SK-N-SH (cell line): ENCODE measurements around the gene SLC46A2. TPM values are rescaled to one million over a fixed set of nuclear protein-coding genes. Genes with fewer than 3 reads are reported as not detected.

ENCODE experiments used
- CTCF ChIA-PET: fragments of 300-600, 350-600 bp; formaldehyde crosslinking; extraction: SDS; loops from one replicate; lab custom pipeline; 2021; lab: Yijun Ruan, JAX
- POLR2A ChIA-PET: fragments of 350-600 bp; sonication (Branson Sonifier 250); formaldehyde crosslinking; extraction: SDS; loops from one replicate; lab custom pipeline; 2020; ENCODE audit warnings: antibody characterized with exemption, inconsistent platforms; lab: Yijun Ruan, JAX
- DNase-seq: peaks from one replicate; pipeline ENCODE4 v3.0.0; 2012
- H2AFZ ChIP-seq: fragments of 200-600 bp; sonication (generic); 2 replicates; pipeline ENCODE4 v1.8.1; 2016; ENCODE audit warnings: antibody characterized with exemption, mild to moderate bottlenecking, low read depth
- H3F3A ChIP-seq: fragments of 200-600 bp; sonication (generic); replicated peaks from 2 replicates; pipeline ENCODE3; 2016; ENCODE audit warnings: antibody characterized with exemption, mild to moderate bottlenecking; ENCODE audit not compliant: insufficient read depth
- H3K27ac ChIP-seq, 2 experiments: fragments of 200-500 bp in 1 of 2; fragments of 200-600 bp in 1 of 2; sonication (Bioruptor generic) in 1 of 2; sonication (generic), shearing (Covaris generic) in 1 of 2; 2 replicates each; pipeline versions ENCODE4 v1.5.1 to v1.6.1; 2014 to 2016; ENCODE audit warnings: low read depth in 2 of 2, inconsistent platforms in 1 of 2, low read length in 1 of 2, mild to moderate bottlenecking in 1 of 2, mixed read lengths in 1 of 2
- H3K27me3 ChIP-seq: fragments of 200-600 bp; sonication (generic), shearing (Covaris generic); 2 replicates; pipeline ENCODE4 v1.6.1; 2016; ENCODE audit warnings: mixed run types; ENCODE audit not compliant: insufficient read depth
- H3K36me3 ChIP-seq, 2 experiments: fragments of 200-500 bp in 1 of 2; fragments of 200-600 bp in 1 of 2; sonication (Bioruptor generic) in 1 of 2; sonication (generic) in 1 of 2; replicated peaks in 1 of 2; 2 replicates each; pipeline versions ENCODE3 to v1.5.1; 2014 to 2016; ENCODE audit warnings: low read length in 1 of 2, mild to moderate bottlenecking in 1 of 2; ENCODE audit not compliant: insufficient read depth in 2 of 2, control insufficient read depth in 1 of 2
- H3K4me1 ChIP-seq, 2 experiments: fragments of 200-500 bp in 1 of 2; fragments of 200-600 bp in 1 of 2; sonication (Bioruptor generic) in 1 of 2; sonication (generic), shearing (Covaris generic) in 1 of 2; 2 replicates each; pipeline versions ENCODE4 v1.5.1 to v1.6.1; 2014 to 2016; ENCODE audit warnings: low read depth in 1 of 2, low read length in 1 of 2, mixed run types in 1 of 2; ENCODE audit not compliant: insufficient read depth in 2 of 2, control insufficient read depth in 1 of 2
- H3K4me2 ChIP-seq: fragments of 200-600 bp; sonication (generic), shearing (Covaris generic); 2 replicates; pipeline ENCODE4 v1.6.1; 2017; ENCODE audit warnings: mixed run types
- H3K4me3 ChIP-seq, 2 experiments: fragments of 200-500 bp in 1 of 2; fragments of 200-600 bp in 1 of 2; sonication (Bioruptor generic) in 1 of 2; sonication (generic), shearing (Covaris generic) in 1 of 2; 2 replicates each; pipeline versions ENCODE4 v1.5.1 to v1.8.1; 2014 to 2016; ENCODE audit warnings: low read depth in 2 of 2, inconsistent platforms in 1 of 2, low read length in 1 of 2, mild to moderate bottlenecking in 1 of 2, mixed read lengths in 1 of 2, moderate library complexity in 1 of 2
- H3K79me2 ChIP-seq: fragments of 200-600 bp; sonication (generic); 2 replicates; pipeline ENCODE4 v1.8.1; 2017; ENCODE audit warnings: mild to moderate bottlenecking; ENCODE audit not compliant: insufficient read depth
- H3K9ac ChIP-seq: fragments of 200-600 bp; sonication (generic); 2 replicates; pipeline ENCODE4 v1.6.1; 2017; ENCODE audit warnings: mixed run types
- H3K9me2 ChIP-seq: fragments of 200-600 bp; sonication (generic); 2 replicates; pipeline ENCODE4 v1.6.1; 2017; ENCODE audit warnings: mixed run types
- H3K9me3 ChIP-seq: fragments of 200-600 bp; sonication (generic); 2 replicates; pipeline ENCODE4 v1.6.1; 2017; ENCODE audit warnings: mixed run types, mild to moderate bottlenecking, moderate library complexity
- H4K20me1 ChIP-seq: fragments of 200-600 bp; sonication (generic); 2 replicates; pipeline ENCODE4 v1.6.1; 2017; ENCODE audit warnings: mild to moderate bottlenecking, mixed run types; ENCODE audit not compliant: insufficient read depth
- CHD2 ChIP-seq: fragments of 150-350 bp; IDR thresholded peaks from 2 replicates; pipeline ENCODE4 v1.6.1; 2018; ENCODE audit warnings: low read length; ENCODE audit not compliant: partially characterized antibody
- EP300 ChIP-seq, 2 experiments: IDR thresholded peaks; 2 replicates each; pipeline versions ENCODE4 v1.4.0 to v1.6.1; 2012; ENCODE audit warnings: borderline replicate concordance in 1 of 2, low read depth in 1 of 2, low read length in 1 of 2
- EZH2phosphoT487 ChIP-seq: fragments of 200-600 bp; sonication (generic); IDR thresholded peaks from 2 replicates; pipeline ENCODE4 v1.6.1; 2017; ENCODE audit warnings: low read depth, mixed run types, mild to moderate bottlenecking, antibody characterized with exemption, moderate library complexity, borderline replicate concordance
- GABPA ChIP-seq: IDR thresholded peaks from 2 replicates; pipeline ENCODE4 v1.4.0; 2012; ENCODE audit warnings: low read depth, mild to moderate bottlenecking
- GATA2 ChIP-seq: sonication (generic); formaldehyde crosslinking; IDR thresholded peaks from 2 replicates; pipeline ENCODE4 v1.5.0; 2020; ENCODE audit warnings: mild to moderate bottlenecking, missing genetic modification reagents
- MEF2A ChIP-seq: IDR thresholded peaks from 2 replicates; pipeline ENCODE4 v1.4.0; 2012; ENCODE audit warnings: low read depth, borderline replicate concordance
- MXI1 ChIP-seq: IDR thresholded peaks from 2 replicates; pipeline ENCODE4 v1.6.1; 2012; ENCODE audit warnings: mild to moderate bottlenecking, low read depth, low read length, improper control_type of control experiment
- NRF1 ChIP-seq: IDR thresholded peaks from 2 replicates; pipeline ENCODE4 v1.6.1; 2012; ENCODE audit warnings: low read depth, mild to moderate bottlenecking, low read length
- POLR2AphosphoS5 ChIP-seq: IDR thresholded peaks from 2 replicates; pipeline ENCODE4 v1.6.1; 2012; ENCODE audit warnings: low read depth, low read length
- RAD21 ChIP-seq: IDR thresholded peaks from 2 replicates; pipeline ENCODE4 v1.6.1; 2012; ENCODE audit warnings: mild to moderate bottlenecking, low read length
- REST ChIP-seq: IDR thresholded peaks from 2 replicates; pipeline ENCODE4 v1.6.1; 2012; ENCODE audit warnings: mild to moderate bottlenecking, low read depth, low read length, moderate library complexity
- RFX5 ChIP-seq: IDR thresholded peaks from 2 replicates; pipeline ENCODE4 v1.6.1; 2012; ENCODE audit warnings: mild to moderate bottlenecking, improper control_type of control experiment, low read length
- SMC3 ChIP-seq: IDR thresholded peaks from 2 replicates; pipeline ENCODE4 v1.6.1; 2012; ENCODE audit warnings: low read depth, low read length, improper control_type of control experiment
- TAF1 ChIP-seq: IDR thresholded peaks from 2 replicates; pipeline ENCODE4 v1.6.1; 2012; ENCODE audit warnings: low read depth, mild to moderate bottlenecking, low read length, moderate library complexity, borderline replicate concordance
- USF1 ChIP-seq: IDR thresholded peaks from 2 replicates; pipeline ENCODE4 v1.4.0; 2012; ENCODE audit warnings: low read depth, borderline replicate concordance
- USF2 ChIP-seq: fragments of 150-350 bp; IDR thresholded peaks from 2 replicates; pipeline ENCODE4 v1.6.1; 2017; ENCODE audit warnings: antibody characterized with exemption, low read length, low read depth, borderline replicate concordance
- ZBTB33 ChIP-seq: IDR thresholded peaks from 2 replicates; pipeline ENCODE4 v1.4.0; 2012; ENCODE audit warnings: low read depth, borderline replicate concordance
- WGBS: methylation state at CpG from one replicate; pipeline ENCODE4 v1.1.6; 2017; ENCODE audit warnings: low lambda C conversion rate; 5-methylcytosine and 5-hydroxymethylcytosine counted together
- polyA plus RNA-seq, 3 experiments: library from polyadenylated mRNA; depleted of rRNA; stranded (reverse); fragments of >200 nt; gene quantifications; 2 replicates each; pipeline ENCODE4 v1.2.3, GENCODE V29; 2012

Gene SLC46A2
- polyA plus RNA-seq, 1 of the 3 experiments (the other 2 are of a cell fraction): not detected

- Histone ChIP-seq H3K4me3 (no peak overlapping the region), H3K27me3 (no peaks in the 10 kb centered on the region), H3K79me2 (no peaks in the 10 kb centered on the region), H3F3A (no peaks in the 10 kb centered on the region), H3K9ac (no peak overlapping the region), H3K9me2 (no peaks in the 10 kb centered on the region), H3K27ac (no peak overlapping the region), H2AFZ (no peak overlapping the region), H3K4me2 (no peak overlapping the region), H3K36me3 (peaks cover 3 to 10% of the 10 kb centered on the region in 2 experiments), H4K20me1 (no peaks in the 10 kb centered on the region), H3K4me1 (peaks cover 0 to 5% of the 10 kb centered on the region in 2 experiments; a peak in 1 of 4 replicates), H3K9me3 (no peaks in the 10 kb centered on the region)
- 75% methylated on average over 2 of the region's 2 CpGs for WGBS
- CTCF ChIA-PET: interaction anchor here (1.9 kb wide), 1 partner anchor 19 kb away, joined by 8 read pairs; no protein-coding TSS in a partner anchor
- TF ChIP-seq RAD21 (no peak), GATA2 (CRISPR knock-in tag) (no peak), USF2 (no peak), GABPA (no peak), NRF1 (no peak), MXI1 (no peak), EP300 (IDR thresholded peaks at IDR 0.05; ENCODE audit: borderline replicate concordance in 1 of 2, low read depth in 1 of 2, low read length in 1 of 2) (no peak), POLR2AphosphoS5 (no peak), EZH2phosphoT487 (no peak), TAF1 (no peak), ZBTB33 (no peak), SMC3 (no peak), CHD2 (no peak), REST (no peak), MEF2A (no peak), RFX5 (no peak), USF1 (no peak)
- DNase-seq: no peak
- POLR2A ChIA-PET: no interaction called here
Measured at GRCh38 chr9:112838342-112838741, 52.3 kb downstream of the SLC46A2 start.
